Inferior parietal cortex (tissue), 1 donor: ENCODE results near the gene LRRC27.

Experiments
- DNase-seq: peaks from one replicate; pipeline ENCODE4 v3.0.0-alpha.2; 2016; ENCODE audit errors: extremely low spot score

The LRRC27 gene

DNA sequence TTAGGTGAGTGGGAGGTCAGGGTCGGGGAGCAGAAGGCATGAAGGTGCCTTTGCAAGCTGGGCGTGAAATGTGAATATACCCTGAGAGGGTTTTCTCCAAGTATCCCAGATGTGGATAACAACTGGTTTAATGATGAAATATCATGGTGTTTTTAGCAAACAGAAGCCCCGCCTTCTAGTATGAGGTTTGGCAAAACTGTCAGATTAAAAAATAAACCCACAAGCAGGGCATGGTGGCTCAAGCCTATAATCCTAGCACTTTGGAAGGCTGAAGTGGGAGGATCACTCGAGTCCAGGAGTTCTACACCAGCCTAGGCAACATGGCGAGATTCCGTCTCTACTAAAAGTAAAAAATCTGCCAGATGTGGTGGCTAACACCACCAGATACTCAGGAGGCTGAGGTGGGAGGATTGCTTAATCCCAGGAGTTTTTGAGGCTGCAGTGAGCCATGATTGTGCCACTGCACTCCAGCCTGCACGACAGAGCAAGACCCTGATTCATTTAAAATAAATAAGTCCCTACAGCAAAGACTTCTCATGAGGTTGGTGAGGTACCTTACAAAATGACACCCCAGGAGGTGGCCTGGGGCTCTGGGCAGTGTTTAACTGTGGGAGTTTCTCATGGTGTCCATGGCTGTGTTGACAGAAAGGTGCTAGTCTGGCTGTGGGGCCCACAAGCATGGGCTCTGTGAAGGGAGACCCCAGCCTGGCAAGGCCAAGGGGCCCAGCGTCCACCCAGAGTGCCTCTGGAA lies 58.4 kb downstream of the LRRC27 start:
- DNase-seq, result no peak

GRCh38 chr10:132390921-132391675 lies 59.1 kb downstream of the LRRC27 start:
- DNase-seq, result no peak

GRCh38 chr10:132391676-132392020 lies 59.7 kb downstream of the LRRC27 start:
- no peak for DNase-seq

DNA sequence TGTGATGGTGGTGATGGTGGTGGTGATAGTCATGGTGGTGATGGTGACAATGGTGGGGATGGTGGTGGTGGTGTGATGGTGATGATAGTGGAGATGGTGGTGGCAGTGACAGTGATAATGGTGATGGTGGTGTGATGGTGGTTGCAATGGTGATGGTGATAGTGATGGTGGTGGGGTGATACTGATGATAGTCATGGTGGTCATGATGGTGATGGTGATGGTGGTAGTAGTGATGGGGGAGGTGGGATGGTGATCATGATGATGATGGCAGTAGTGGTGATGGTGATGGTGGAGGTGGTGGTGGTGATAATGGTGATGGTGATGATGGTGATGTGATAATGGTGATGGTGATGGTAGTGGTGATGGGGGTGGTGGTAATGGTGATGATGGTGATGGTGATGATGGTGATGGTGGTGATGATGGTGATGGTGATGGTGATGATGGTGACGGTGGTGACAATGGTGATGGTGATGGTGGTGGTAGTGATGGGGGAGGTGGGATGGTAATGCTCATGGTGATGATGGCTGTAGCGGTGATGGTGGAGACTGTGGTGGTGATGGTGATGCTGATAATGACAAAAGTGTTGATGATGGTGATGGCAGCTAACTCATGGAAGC lies 60.3 kb downstream of the LRRC27 start:
- DNase-seq, result no peak

DNA sequence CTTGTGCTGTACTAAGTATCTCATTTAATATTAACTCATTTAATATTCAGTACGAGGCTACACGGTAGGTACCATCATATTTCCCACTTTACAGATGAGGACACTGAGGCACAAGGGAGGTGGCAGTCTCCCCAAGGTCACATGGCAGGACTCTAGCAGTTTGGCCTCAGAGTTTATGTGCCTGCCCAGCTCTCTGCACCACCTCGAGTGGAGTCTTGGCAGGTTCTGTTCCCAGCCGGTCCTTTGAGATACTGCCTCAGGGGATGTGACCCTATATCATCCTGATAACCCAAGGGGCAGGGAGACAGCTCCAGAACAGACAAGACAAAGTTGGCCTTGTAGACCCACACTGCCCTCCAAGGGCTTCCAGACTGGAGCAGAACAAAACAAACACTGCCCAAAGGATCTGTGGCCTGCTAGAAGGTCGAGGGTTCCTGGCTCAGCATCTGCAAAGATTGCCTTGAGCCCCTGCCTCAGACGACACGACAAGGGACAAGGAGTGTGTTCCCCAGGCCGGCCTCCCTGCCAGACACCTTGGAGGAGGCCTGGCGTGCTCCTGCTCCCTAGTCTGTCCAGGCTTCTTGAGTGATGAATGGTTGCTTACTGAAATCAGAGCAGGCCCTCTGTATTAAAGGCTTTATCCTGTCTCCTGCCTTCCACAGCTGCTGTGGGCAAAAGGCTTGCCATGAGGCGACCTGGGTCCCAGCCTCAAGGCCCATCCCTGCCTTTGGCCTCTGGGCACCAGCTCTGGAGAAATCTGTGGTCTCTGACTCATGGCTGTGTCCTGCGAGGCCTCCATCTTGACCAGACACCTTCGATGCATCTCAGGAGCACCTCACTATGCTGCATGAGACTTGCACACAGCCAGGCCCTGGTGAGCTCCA lies 61.1 kb downstream of the LRRC27 start:
- DNase-seq, result no peak

DNA sequence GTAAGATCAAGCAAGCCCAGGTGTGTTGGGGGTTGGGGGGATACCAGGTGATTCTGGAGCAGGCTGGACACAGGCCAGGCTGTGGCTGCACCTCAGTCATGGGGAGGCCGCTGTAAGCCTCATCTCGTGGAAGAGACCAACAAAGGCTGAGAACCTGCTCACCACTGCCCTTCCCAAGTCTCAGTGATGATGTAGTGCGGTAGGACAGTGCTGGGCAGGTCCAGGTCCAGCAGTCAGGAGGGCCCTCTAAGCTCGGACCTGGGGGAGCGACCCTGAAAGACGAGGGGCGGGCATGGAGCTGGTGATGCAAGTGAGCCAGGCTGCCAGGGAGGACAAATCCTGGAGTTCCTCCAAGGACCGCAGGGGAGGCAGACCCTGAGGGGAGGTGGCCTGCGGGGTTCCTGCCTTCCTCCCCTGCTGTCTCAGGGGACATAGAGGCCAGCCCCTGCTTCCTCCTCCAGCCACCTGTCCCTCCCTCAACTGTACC lies 61.7 kb downstream of the LRRC27 start:
- DNase-seq, result no peak

DNA sequence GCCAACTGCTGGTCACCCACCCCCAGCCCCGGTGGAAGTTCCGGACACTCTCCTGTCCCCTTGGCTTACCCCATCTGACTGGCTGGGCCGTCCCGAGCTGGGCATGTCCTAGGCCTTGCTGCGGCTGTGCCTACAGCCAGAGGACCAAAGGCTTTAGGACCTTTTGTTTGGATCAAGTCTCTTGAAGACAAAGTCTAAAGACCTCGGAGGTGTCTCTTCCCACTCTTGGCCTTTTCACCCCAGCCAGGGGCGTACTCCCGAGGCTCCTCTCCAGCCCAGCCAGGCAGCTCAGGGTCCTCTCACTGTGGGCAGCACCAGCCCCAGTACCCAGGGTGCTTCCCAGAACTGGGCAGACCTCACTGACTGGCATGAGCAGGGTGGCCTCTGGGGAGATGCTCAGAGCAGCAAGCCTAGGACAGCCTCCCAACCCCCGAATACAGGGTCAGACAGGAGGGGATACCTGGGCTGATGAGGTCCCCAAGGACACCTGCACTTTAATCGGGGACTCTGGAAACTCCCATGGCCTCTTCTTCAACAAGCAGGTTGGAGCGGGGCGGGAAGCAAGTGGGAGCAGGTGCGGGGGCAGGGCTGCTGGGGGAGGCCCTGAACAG lies 62.3 kb downstream of the LRRC27 start:
- DNase-seq, result no peak

DNA sequence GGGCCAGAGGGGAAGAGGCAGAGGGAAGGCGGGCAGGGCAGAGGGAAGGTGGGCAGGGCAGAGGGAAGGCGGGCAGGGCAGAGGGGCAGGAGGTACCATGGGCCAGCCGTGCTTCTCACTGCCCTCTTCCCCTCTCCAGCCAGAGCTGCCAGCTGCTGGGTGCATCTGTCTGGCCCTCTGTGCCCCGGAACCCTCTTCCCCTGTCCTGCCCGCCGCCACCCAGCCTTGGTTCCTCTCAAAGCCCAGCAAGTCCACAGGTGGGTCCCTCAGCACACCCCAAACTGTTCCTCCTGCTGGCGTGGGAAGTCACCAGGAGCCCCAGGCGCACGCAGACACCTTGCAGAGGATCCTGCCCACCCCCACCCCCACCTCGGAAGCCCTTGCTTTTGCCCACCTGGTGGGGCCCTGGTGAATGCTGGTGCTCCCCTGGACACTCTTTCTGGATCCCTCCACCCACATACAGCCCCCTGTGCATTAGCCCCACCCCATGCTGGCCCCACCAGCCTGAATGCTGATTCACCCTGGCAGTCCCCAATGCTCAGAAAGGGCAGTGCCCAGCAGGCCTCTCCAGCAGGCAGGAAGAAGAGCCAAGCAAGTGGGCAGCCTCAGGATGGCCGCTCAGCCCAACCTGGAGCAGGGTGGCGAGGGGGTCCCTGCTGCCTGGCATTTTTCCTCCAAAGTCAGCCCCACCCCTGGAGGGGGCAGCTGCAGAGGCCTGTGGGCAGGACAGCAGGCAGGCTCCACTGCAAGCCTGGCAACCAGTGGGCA lies 63.1 kb downstream of the LRRC27 start:
- no peak for DNase-seq

- DNase-seq, result no peak
Observed at GRCh38 chr10:132395704-132396493, 63.9 kb downstream of the LRRC27 start.

GRCh38 chr10:132396494-132397035 lies 64.6 kb downstream of the LRRC27 start:
- DNase-seq, result no peak

DNA sequence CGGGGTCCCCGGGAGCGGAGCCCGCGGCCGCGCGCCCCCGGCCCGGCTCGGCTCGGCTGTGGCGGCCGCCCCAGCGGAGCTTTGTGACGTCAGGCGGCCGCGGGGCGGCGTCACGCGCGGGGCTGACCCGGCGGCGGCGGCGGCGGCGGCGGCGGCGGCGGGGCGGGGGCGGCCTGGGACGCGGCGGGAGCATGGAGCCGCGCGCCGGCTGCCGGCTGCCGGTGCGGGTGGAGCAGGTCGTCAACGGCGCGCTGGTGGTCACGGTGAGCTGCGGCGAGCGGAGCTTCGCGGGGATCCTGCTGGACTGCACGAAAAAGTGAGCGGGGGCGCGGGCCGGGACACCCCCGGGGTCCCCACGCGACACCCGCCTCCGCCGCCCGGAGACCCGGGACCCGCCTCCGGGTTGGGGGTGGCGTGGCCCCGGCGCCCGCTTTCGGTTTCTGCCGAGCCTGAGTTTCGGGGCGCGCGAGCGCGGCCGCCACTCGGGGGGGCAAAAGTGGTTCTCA lies 65.1 kb downstream of the LRRC27 start, which contains the start of gene PWWP2B:
Gene PWWP2B (plus strand): TSS at position 165 of the 506 bp plus-strand sequence. CDS start 27 bp downstream, at position 192.
- DNase-seq, result no peak

DNA sequence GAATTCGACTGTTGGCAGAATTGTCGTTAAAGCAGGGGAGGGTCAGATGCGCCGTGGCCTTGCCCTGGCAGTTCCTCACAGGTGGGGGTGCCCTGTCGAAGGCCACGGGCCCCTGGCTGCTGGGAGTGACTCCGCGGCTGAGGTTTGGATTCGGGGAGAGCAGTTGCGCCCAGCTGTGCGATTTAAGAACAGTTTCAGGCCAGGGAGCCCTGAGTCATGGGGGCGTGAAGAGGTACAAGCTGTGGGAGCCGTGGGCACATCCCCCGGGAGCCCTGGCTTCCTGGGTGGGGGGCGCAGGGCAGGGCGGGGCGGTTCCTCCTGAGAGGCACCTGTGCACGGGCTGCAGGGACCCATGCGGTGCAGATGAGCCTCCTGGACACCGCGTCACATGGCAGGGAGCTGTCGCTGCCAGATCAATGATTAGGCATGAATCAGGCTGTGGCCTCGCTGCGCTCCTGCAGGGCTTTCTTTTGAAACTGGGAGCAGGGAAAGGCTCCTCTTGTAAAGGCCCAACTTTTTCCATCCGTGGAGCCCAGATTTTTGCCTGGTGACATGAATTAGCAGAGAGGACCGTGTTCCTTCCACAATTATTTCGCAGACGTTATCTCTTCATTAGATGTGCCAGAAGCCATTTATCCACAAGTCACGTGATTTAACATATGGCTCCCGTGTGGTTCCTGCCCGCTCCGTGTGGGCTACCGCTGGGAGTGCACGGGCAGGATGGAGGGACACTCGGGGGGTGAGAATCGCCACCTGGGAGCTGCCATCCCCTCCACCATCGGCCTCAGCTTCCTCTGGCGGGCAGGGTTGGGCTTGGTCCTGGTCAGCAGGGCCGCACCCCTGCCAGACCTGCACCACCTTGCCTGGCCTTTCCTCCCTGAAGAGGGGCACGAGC lies 65.9 kb downstream of the LRRC27 start:
- no peak for DNase-seq

DNA sequence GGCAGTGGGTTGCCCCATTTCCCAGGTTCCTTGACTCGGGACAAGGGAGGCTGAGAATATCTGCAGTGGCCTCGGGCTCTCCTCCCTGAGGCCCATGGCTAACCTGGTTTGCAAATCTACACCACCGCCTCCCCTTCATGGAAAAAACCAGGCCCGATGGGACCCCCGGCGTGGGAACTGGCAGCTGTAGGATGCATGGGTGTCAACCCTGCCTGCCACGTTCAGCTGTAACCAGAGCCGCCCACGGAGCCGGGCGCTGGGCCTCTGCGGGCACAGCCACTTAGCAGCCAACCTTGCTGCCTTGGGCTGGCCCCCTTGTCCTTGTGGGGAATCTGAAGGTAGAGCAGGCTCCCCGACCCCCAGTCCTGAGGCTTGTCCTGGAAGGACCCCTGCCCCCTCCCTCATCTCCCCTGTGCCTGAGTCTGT lies 66.6 kb downstream of the LRRC27 start:
- DNase-seq, result no peak

GRCh38 chr10:132399117-132400035 lies 67.4 kb downstream of the LRRC27 start:
- no peak for DNase-seq

DNA sequence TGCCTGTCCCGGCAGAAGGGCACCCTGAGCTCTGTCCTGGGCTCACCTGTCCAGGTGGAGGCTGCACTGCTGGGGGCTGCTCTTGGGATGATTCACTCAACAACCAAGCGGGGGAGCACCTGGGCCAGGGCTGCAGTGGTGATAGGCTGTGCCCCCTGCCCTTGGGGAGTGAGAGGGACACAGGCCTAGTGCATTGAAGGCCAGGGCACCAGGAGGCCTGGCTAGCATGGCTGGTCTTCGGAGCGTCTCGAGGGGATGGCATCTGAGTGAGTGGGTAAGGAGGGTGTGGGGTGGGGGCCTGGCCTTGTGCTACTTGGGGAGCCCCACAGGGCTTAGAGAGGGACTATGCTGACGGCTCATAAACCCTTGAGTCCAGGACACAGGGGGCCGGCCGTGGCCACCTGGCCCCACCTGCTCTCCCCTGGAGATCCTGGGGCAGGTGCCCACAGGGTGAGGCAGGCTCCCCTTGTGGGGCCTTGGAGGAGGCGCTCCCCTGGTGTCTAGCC lies 68.1 kb downstream of the LRRC27 start:
- DNase-seq, result no peak

GRCh38 chr10:132400547-132401151 lies 68.7 kb downstream of the LRRC27 start:
- DNase-seq, result no peak
